IPS DF 6.9 (cell line): ENCODE results near the gene RPL13.

Experiments
- DNase-seq: peaks from one replicate; pipeline ENCODE4 v3.0.0-alpha.2; 2013; ENCODE audit warnings: low read depth, low spot score
- H3K27ac ChIP-seq: one replicate; pipeline ENCODE4 v1.5.1; 2013; ENCODE audit warnings: low read length, control low read depth
- H3K27me3 ChIP-seq: 2 replicates; pipeline ENCODE4 v1.6.1; 2013; ENCODE audit warnings: mild to moderate bottlenecking, low read length; ENCODE audit not compliant: control insufficient read depth, insufficient read depth
- H3K36me3 ChIP-seq: 2 replicates; pipeline ENCODE4 v1.6.1; 2013; ENCODE audit warnings: low read length; ENCODE audit not compliant: control insufficient read depth, insufficient read depth
- H3K4me1 ChIP-seq: 2 replicates; pipeline ENCODE4 v1.6.1; 2013; ENCODE audit warnings: low read length; ENCODE audit not compliant: control insufficient read depth, insufficient read depth
- H3K4me3 ChIP-seq: 2 replicates; pipeline ENCODE4 v1.5.1; 2013; ENCODE audit warnings: mild to moderate bottlenecking, low read length
- H3K9me3 ChIP-seq: 2 replicates; pipeline ENCODE4 v1.6.1; 2013; ENCODE audit warnings: low read length, inconsistent platforms; ENCODE audit not compliant: control insufficient read depth, insufficient read depth
- WGBS: extraction: QIAGEN DNeasy Blood & Tissue Kit; methylation state at CpG from one replicate; pipeline ENCODE4 v1.1.7; 2013; ENCODE audit warnings: mixed read lengths, missing lambda C conversion rate; ENCODE audit not compliant: insufficient read length, insufficient coverage; 5-methylcytosine and 5-hydroxymethylcytosine counted together

Gene RPL13

GRCh38 chr16:89552913-89553312, 7.6 kb upstream of the RPL13 start:
- H3K36me3 ChIP-seq: peaks cover 41% of the 10 kb centered on the region
- no CpG with 5 or more reads among the region's 13 CpGs for WGBS
- no peaks in the 10 kb centered on the region for H3K27me3 ChIP-seq
- H3K9me3 ChIP-seq: no peaks in the 10 kb centered on the region
- H3K4me3 ChIP-seq: no peak overlapping the region
- no peak for DNase-seq
- no peak overlapping the region for H3K27ac ChIP-seq
- no peaks in the 10 kb centered on the region for H3K4me1 ChIP-seq

- H3K9me3 ChIP-seq: no peaks in the 10 kb centered on the region
- WGBS: no CpG with 5 or more reads among the region's 18 CpGs
- no peaks in the 10 kb centered on the region for H3K27me3 ChIP-seq
- no peaks in the 10 kb centered on the region for H3K4me1 ChIP-seq
- H3K36me3 ChIP-seq: peaks cover 36% of the 10 kb centered on the region
- DNase-seq: no peak
- H3K27ac ChIP-seq: no peak overlapping the region
- H3K4me3 ChIP-seq: no peak overlapping the region
Measured at GRCh38 chr16:89553733-89554132, 6.7 kb upstream of the RPL13 start.

GRCh38 chr16:89554343-89554742, 6.1 kb upstream of the RPL13 start:
- peaks cover 36% of the 10 kb centered on the region for H3K36me3 ChIP-seq
- no CpG with 5 or more reads among the region's 12 CpGs for WGBS

GRCh38 chr16:89555265-89555664, 5.2 kb upstream of the RPL13 start:
- H3K27me3 ChIP-seq: no peaks in the 10 kb centered on the region
- DNase-seq: no peak
- H3K9me3 ChIP-seq: no peaks in the 10 kb centered on the region
- H3K4me3 ChIP-seq: no peak overlapping the region
- H3K27ac ChIP-seq: no peak overlapping the region
- H3K4me1 ChIP-seq: no peaks in the 10 kb centered on the region
- WGBS: no CpG with 5 or more reads among the region's 16 CpGs
- H3K36me3 ChIP-seq: peaks cover 36% of the 10 kb centered on the region

More at GRCh38 chr16:89554343-89554742, 6.1 kb upstream of the RPL13 start:
- Histone ChIP-seq H3K27ac (no peak overlapping the region), H3K4me3 (no peak overlapping the region), H3K27me3 (no peaks in the 10 kb centered on the region), H3K4me1 (no peaks in the 10 kb centered on the region), H3K9me3 (no peaks in the 10 kb centered on the region)
- DNase-seq: no peak

- Histone ChIP-seq H3K9me3 (no peaks in the 10 kb centered on the region), H3K27ac (no peak overlapping the region), H3K36me3 (peaks cover 32% of the 10 kb centered on the region), H3K4me3 (no peak overlapping the region), H3K27me3 (no peaks in the 10 kb centered on the region), H3K4me1 (no peaks in the 10 kb centered on the region)
- no peak for DNase-seq
- no CpG with 5 or more reads among the region's 13 CpGs for WGBS
Measured at GRCh38 chr16:89555780-89556179, 4.7 kb upstream of the RPL13 start.

GRCh38 chr16:89556750-89557689, 3.5 kb upstream of the RPL13 start:
- Histone ChIP-seq H3K27me3 (no peaks in the 10 kb centered on the region), H3K4me3 (no peak overlapping the region), H3K4me1 (no peaks in the 10 kb centered on the region), H3K27ac (no peak overlapping the region), H3K9me3 (no peaks in the 10 kb centered on the region), H3K36me3 (peaks cover 39% of the 10 kb centered on the region)
- WGBS: no CpG with 5 or more reads among the region's 34 CpGs
- DNase-seq: no peak

- Histone ChIP-seq H3K27ac (no peak overlapping the region), H3K4me3 (no peak overlapping the region), H3K27me3 (no peaks in the 10 kb centered on the region), H3K4me1 (peaks cover 2% of the 10 kb centered on the region; the same call in 1 of the 2 replicates), H3K9me3 (no peaks in the 10 kb centered on the region), H3K36me3 (peaks cover 43% of the 10 kb centered on the region)
- no peak for DNase-seq
- no CpG with 5 or more reads among the region's 19 CpGs for WGBS
Measured at GRCh38 chr16:89557690-89558490, 2.6 kb upstream of the RPL13 start.

- H3K36me3 ChIP-seq: peaks cover 38% of the 10 kb centered on the region
- no CpG with 5 or more reads among the region's 58 CpGs for whole genome bisulfite sequencing
- peak overlapping the region; percentile 69 for H3K4me3 ChIP-seq
- peaks cover 4% of the 10 kb centered on the region for H3K4me1 ChIP-seq
- no peaks in the 10 kb centered on the region for H3K27me3 ChIP-seq
- no peak overlapping the region for H3K27ac ChIP-seq
- no peaks in the 10 kb centered on the region for H3K9me3 ChIP-seq
- DNase-seq: no peak
Measured at GRCh38 chr16:89561142-89561883, 831 bp downstream of the RPL13 start.

- H3K36me3 ChIP-seq: peaks cover 34% of the 10 kb centered on the region
- DNase-seq: no peak
- no CpG with 5 or more reads among the region's 23 CpGs for WGBS
- H3K27me3 ChIP-seq: no peaks in the 10 kb centered on the region
- peaks cover 4% of the 10 kb centered on the region for H3K4me1 ChIP-seq
- peak overlapping the region; percentile 69 for H3K4me3 ChIP-seq
- no peak overlapping the region for H3K27ac ChIP-seq
- no peaks in the 10 kb centered on the region for H3K9me3 ChIP-seq
Measured at GRCh38 chr16:89561884-89562599, 1.6 kb downstream of the RPL13 start.
